SJSA1 (cell line): ENCODE results near the gene NR2F1. TPM values are rescaled to one million over a fixed set of nuclear protein-coding genes. Genes with fewer than 3 reads are reported as not detected.
"Not testable (repeated sequence)": the region's sequence is repeated elsewhere in the genome, so short reads cannot be mapped to it uniquely, and the experiment has no call there.

ENCODE experiments used
- DNase-seq, 2 experiments: peaks; one replicate each; pipeline ENCODE4 v3.0.0-alpha.2; 2015 to 2020; ENCODE audit warnings: low spot score in 2 of 2, low read depth in 1 of 2
- H3K27ac ChIP-seq: fragments of 250-450 bp; sonication (Bioruptor Pico); 2 replicates; pipeline ENCODE4 v1.5.1; 2020; ENCODE audit warnings: mild to moderate bottlenecking, moderate library complexity
- H3K27me3 ChIP-seq: fragments of 250-450 bp; sonication (Bioruptor Pico); replicated peaks from 2 replicates; pipeline ENCODE4 v1.5.1; 2020; ENCODE audit warnings: mild to moderate bottlenecking, moderate library complexity
- H3K36me3 ChIP-seq: fragments of 250-450 bp; sonication (Bioruptor Pico); 2 replicates; pipeline ENCODE4 v1.5.1; 2020; ENCODE audit warnings: mild to moderate bottlenecking
- H3K4me1 ChIP-seq: fragments of 250-450 bp; sonication (Bioruptor Pico); replicated peaks from 2 replicates; pipeline ENCODE4 v1.6.1; 2021; ENCODE audit warnings: mild to moderate bottlenecking
- H3K4me3 ChIP-seq: fragments of 250-450 bp; sonication (Bioruptor Pico); 2 replicates; pipeline ENCODE4 v1.5.1; 2020; ENCODE audit warnings: mild to moderate bottlenecking
- H3K9me3 ChIP-seq: fragments of 250-450 bp; sonication (Bioruptor Pico); replicated peaks from 2 replicates; pipeline ENCODE4 v1.5.1; 2020; ENCODE audit warnings: mild to moderate bottlenecking
- total RNA-seq: library from RNA; depleted of rRNA; stranded (reverse); fragments of >200 nt; shearing (Covaris generic); gene quantifications from 2 replicates; pipeline ENCODE4 v1.2.3, GENCODE V29; 2014; rRNA removed

NR2F1 gene
- total RNA-seq: 3.6 and 6.2 TPM in 2 replicates

DNA sequence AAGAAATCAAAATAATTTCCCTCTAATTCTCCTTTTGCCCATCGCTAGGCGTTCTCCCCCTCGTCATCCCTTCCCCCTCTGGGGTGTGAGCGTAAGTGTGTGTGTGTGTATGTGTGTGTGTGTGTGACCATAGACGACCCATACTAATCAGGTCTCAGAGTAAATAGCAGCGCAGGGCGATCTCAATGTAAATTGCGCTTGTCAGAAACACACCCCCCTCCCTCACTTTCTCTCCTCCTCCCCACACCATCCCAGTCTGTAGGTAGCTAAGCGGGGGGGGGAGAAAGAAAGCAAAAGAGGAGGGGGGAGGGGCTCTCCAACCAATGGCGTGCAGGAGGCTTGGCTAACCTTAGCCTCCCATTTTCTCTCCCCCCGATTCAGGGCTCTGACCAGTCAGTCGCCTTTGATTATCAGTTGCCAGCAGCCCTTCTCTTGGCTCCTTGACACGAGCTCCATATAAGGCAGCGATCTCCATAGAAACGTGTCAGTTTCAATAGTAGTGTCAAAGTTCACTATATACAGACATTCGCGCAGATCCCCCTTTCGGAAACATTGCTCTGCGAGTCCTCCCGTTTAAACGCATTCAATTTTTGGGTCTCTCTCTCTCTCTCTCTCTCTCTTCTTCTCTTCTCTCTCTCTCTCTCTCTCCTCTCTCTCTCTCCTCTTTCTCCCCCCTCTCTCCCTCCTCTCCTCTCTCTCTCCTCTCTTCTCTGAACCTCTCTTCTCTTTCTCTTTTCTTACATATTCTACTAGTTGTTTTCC lies at the start of gene NR2F1:
Gene NR2F1 (plus strand): TSS at position 546 of the 762 bp plus-strand sequence. CDS start 1,802 bp downstream, outside the sequence.
- H3K36me3 ChIP-seq: no peaks in the 10 kb centered on the region; the same call in 1 of the 2 replicates
- DNase-seq: peak; percentile 86 to 87
- H3K4me3 ChIP-seq: peak within 1 kb of the TSS; percentile 81
- no peaks in the 10 kb centered on the region for H3K27me3 ChIP-seq
- peak within 1 kb of the TSS; percentile 28; the same call in 1 of the 2 replicates for H3K27ac ChIP-seq
- no peaks in the 10 kb centered on the region for H3K9me3 ChIP-seq
- H3K4me1 ChIP-seq: peaks cover 11% of the 10 kb centered on the region

- 0 out of 2 replicates have a peak, but pooled peaks cover 2% of the 10 kb centered on the region for H3K36me3 ChIP-seq
- no peak overlapping the region for H3K27ac ChIP-seq
- H3K4me3 ChIP-seq: no peak overlapping the region
- no peaks in the 10 kb centered on the region for H3K4me1 ChIP-seq
- no peaks in the 10 kb centered on the region for H3K9me3 ChIP-seq
- no peaks in the 10 kb centered on the region for H3K27me3 ChIP-seq
- no peak for DNase-seq
These were observed 37.1 kb upstream of the NR2F1 start for GRCh38 chr5:93545872-93546271.

GRCh38 chr5:93549594-93549993 lies 33.4 kb upstream of the NR2F1 start:
- not testable (repeated sequence) for H3K36me3 ChIP-seq, H3K27me3 ChIP-seq, H3K27ac ChIP-seq, H3K4me1 ChIP-seq, H3K9me3 ChIP-seq, H3K4me3 ChIP-seq, DNase-seq

GRCh38 chr5:93557021-93557604 lies 25.9 kb upstream of the NR2F1 start:
- Histone ChIP-seq H3K27me3 (no peaks in the 10 kb centered on the region), H3K27ac (no peak overlapping the region), H3K9me3 (no peaks in the 10 kb centered on the region), H3K36me3 (no peaks in the 10 kb centered on the region), H3K4me1 (no peaks in the 10 kb centered on the region), H3K4me3 (no peak overlapping the region)
- no peak for DNase-seq

GRCh38 chr5:93566091-93566490 lies 16.9 kb upstream of the NR2F1 start:
- Histone ChIP-seq H3K4me3 (no peak overlapping the region), H3K27ac (no peak overlapping the region), H3K9me3 (no peaks in the 10 kb centered on the region), H3K4me1 (peaks cover 15% of the 10 kb centered on the region), H3K36me3 (peaks cover 10% of the 10 kb centered on the region), H3K27me3 (no peaks in the 10 kb centered on the region)
- DNase-seq: no peak

DNA sequence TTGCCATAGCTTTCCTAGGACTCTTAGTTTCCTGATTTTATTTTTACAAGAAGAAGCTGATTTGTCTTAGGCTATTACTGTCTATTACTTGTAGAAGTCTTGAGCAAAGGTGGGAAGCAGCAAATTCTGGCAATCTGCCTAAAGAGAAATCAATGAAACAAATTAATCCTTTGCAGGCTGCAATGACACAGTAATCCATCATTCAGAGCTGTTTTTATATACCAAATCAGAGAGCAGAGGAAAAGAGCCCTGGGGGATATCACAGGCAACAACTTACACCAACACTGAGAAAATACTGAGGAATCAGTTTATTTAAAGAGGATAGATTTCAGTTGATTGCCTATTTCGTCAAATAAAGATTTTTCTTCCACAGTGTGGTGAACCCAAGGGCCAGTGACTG lies 15.6 kb upstream of the NR2F1 start:
- DNase-seq: no peak
- Histone ChIP-seq H3K9me3 (no peaks in the 10 kb centered on the region), H3K4me3 (no peak overlapping the region), H3K27me3 (no peaks in the 10 kb centered on the region), H3K4me1 (peaks cover 15% of the 10 kb centered on the region), H3K36me3 (peaks cover 10% of the 10 kb centered on the region), H3K27ac (no peak overlapping the region)

DNA sequence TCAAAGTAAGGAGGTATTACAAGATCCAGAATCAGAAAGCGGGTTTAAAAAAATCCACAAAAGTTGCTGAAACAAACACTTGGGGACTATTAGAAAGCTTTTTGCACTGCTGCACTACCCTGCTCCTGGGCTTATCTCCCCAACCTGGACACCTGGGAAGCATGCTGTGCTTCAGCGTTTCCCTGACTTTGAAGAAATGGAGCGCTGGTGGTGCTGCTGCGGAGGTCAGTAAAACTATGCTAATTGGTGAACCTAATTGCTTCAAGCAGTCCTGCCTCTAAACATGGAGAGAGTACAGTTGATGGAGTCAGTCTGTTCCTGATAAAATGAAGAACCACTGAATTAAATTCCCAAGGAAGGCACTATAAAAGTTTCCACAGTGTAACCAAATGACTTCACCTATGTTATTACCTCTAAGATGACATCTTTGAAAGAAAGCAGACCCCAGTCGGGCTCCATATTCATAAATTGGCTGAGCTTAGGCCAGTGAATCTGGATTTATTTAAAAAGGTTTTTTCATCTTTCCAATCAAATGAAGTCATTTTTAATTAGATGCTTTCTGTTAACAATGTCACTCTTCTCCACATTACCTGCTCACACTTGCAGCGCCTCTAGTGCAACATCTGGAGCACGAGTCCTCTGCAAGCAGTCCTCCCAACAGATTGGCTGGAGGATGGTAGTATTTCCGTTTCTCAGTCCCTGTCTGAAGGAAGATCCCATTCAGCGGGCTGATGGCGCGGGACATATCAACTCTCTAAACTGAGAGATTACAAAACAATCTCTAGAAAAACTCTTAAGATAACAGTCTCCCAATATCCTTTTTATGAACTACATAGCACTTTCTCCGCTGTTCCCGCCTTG lies 13.5 kb upstream of the NR2F1 start:
- peaks cover 5% of the 10 kb centered on the region for H3K4me1 ChIP-seq
- H3K27me3 ChIP-seq: no peaks in the 10 kb centered on the region
- H3K36me3 ChIP-seq: no peaks in the 10 kb centered on the region
- H3K27ac ChIP-seq: no peak overlapping the region
- H3K4me3 ChIP-seq: no peak overlapping the region
- DNase-seq: no peak
- no peaks in the 10 kb centered on the region for H3K9me3 ChIP-seq

GRCh38 chr5:93570294-93571113 lies 12.5 kb upstream of the NR2F1 start:
- Histone ChIP-seq H3K27ac (no peak overlapping the region), H3K27me3 (no peaks in the 10 kb centered on the region), H3K9me3 (no peaks in the 10 kb centered on the region), H3K4me3 (no peak overlapping the region), H3K36me3 (no peaks in the 10 kb centered on the region), H3K4me1 (no peaks in the 10 kb centered on the region)
- no peak for DNase-seq

GRCh38 chr5:93571114-93571949 lies 11.7 kb upstream of the NR2F1 start:
- H3K36me3 ChIP-seq: no peaks in the 10 kb centered on the region
- no peaks in the 10 kb centered on the region for H3K4me1 ChIP-seq
- no peaks in the 10 kb centered on the region for H3K27me3 ChIP-seq
- no peak for DNase-seq
- H3K27ac ChIP-seq: no peak overlapping the region
- H3K4me3 ChIP-seq: no peak overlapping the region
- H3K9me3 ChIP-seq: no peaks in the 10 kb centered on the region

- H3K27me3 ChIP-seq: no peaks in the 10 kb centered on the region
- no peaks in the 10 kb centered on the region for H3K9me3 ChIP-seq
- no peaks in the 10 kb centered on the region for H3K36me3 ChIP-seq
- DNase-seq: no peak
- H3K4me3 ChIP-seq: no peak overlapping the region
- no peaks in the 10 kb centered on the region for H3K4me1 ChIP-seq
- no peak overlapping the region for H3K27ac ChIP-seq
These were observed 10.9 kb upstream of the NR2F1 start for GRCh38 chr5:93572101-93572607.

DNA sequence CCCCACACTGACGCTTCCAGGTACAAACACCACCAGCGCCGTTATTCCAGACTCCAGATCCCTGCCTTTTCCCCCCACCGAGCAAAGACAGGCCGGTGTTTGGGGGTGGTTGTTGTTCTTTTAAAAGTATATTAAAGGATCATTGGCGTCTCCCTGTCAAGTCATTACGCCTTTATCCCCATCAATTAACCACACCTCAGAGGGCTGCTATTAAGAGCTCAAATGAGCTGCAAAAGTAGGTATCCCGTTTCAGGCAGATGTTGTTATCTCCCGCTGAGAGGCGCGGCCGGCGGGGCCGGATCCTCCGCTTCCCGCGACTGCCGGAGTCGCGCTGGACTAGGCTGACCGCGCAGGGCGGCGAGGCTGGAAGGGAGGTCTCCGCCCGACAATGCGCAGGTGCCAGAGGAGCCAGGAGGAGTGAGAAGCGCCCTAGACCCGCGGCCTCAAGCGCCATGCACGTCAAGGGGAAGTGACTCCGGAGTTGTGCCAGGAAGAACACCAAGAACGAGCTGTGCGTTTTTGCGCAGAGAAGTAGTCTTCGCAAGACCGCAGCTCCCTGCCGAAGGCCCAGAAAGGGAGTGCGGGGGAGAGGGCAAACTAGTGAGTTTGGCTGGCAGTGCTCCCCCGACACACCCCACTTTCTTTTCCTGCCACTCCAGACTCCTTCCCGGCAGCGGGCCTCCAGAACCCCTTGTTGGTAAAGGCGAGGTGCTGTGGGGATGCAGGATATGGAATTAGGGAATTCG lies 10.2 kb upstream of the NR2F1 start:
- Histone ChIP-seq H3K27me3 (no peaks in the 10 kb centered on the region), H3K9me3 (no peaks in the 10 kb centered on the region), H3K27ac (no peak overlapping the region), H3K4me3 (no peak overlapping the region), H3K36me3 (no peaks in the 10 kb centered on the region), H3K4me1 (no peaks in the 10 kb centered on the region)
- DNase-seq: no peak
